LHCN-M2 (cell line): ENCODE results near the gene LARP7. TPM values are rescaled to one million over a fixed set of nuclear protein-coding genes. Genes with fewer than 3 reads are reported as not detected.

ENCODE experiments used
- total RNA-seq: library from RNA; depleted of rRNA; stranded (reverse); fragments of >200 nt; gene quantifications from 2 replicates; pipeline ENCODE4 v1.2.3, GENCODE V29; 2014; rRNA removed

The LARP7 gene
- total RNA-seq, 1 experiment from 2014 or later, result 47.8 TPM

Other genes starting within 250 kb of the LARP7 start
- gene NEUROG2, start 121.0 kb upstream of the LARP7 start, total RNA-seq, result 0.06 TPM in 1 of 2 replicates, not detected in the other
- gene ZGRF1, start 234 bp upstream of the LARP7 start, total RNA-seq, result 14.9 and 17.4 TPM in 2 replicates